HEK293T (cell line): Measurements from ENCODE around the gene PRKCA.
"Not testable (repeated sequence)": the region's sequence is repeated elsewhere in the genome, so short reads cannot be mapped to it uniquely, and the experiment has no call there.

Source experiments
- CTCF ChIA-PET: fragments of 350-600 bp; formaldehyde crosslinking; extraction: SDS; loops from one replicate; lab custom pipeline; 2021; ENCODE audit warnings: antibody characterized with exemption, inconsistent platforms; lab: Yijun Ruan, JAX
- POLR2A ChIA-PET: fragments of 350-600 bp; formaldehyde crosslinking; extraction: SDS; loops from one replicate; lab custom pipeline; 2020; ENCODE audit warnings: antibody characterized with exemption, inconsistent platforms; lab: Yijun Ruan, JAX
- DNase-seq: peaks from one replicate; pipeline ENCODE4 v3.0.0; 2012; ENCODE audit warnings: mixed read lengths; ENCODE audit errors: extremely low spot score
- ARNT ChIP-seq: fragments of 450-650 bp; IDR thresholded peaks from 2 replicates; pipeline ENCODE4 v1.6.1; 2017; ENCODE audit warnings: mild to moderate bottlenecking
- BHLHE40 ChIP-seq: fragments of 450-650 bp; IDR thresholded peaks from 2 replicates; pipeline ENCODE4 v1.6.1; 2016; ENCODE audit warnings: mild to moderate bottlenecking, moderate library complexity, borderline replicate concordance
- CTBP1 ChIP-seq: fragments of 450-650 bp; IDR thresholded peaks from 2 replicates; pipeline ENCODE4 v1.6.1; 2016; ENCODE audit warnings: borderline replicate concordance
- ELF4 ChIP-seq: fragments of 450-650 bp; IDR thresholded peaks from 2 replicates; pipeline ENCODE4 v1.6.1; 2017; ENCODE audit warnings: antibody characterized with exemption
- FOXA1 ChIP-seq: fragments of 450-650 bp; IDR thresholded peaks from 2 replicates; pipeline ENCODE4 v1.6.1; 2016; ENCODE audit warnings: mild to moderate bottlenecking
- FOXK2 ChIP-seq: fragments of 450-650 bp; IDR thresholded peaks from 2 replicates; pipeline ENCODE4 v1.6.1; 2016; ENCODE audit warnings: mild to moderate bottlenecking
- FOXM1 ChIP-seq: fragments of 450-650 bp; IDR thresholded peaks from 2 replicates; pipeline ENCODE4 v1.6.1; 2017; ENCODE audit warnings: mild to moderate bottlenecking, borderline replicate concordance
- HDGF ChIP-seq: fragments of 450-650 bp; IDR thresholded peaks from 2 replicates; pipeline ENCODE4 v1.6.1; 2017; ENCODE audit warnings: antibody characterized with exemption, borderline replicate concordance
- L3MBTL2 ChIP-seq: fragments of 450-650 bp; conservative IDR thresholded peaks from 2 replicates; pipeline ENCODE4 v1.6.1; 2016; ENCODE audit warnings: mild to moderate bottlenecking
- LEF1 ChIP-seq: fragments of 450-650 bp; IDR thresholded peaks from 2 replicates; pipeline ENCODE4 v1.6.1; 2017; ENCODE audit warnings: mild to moderate bottlenecking, borderline replicate concordance
- NFRKB ChIP-seq: fragments of 450-650 bp; IDR thresholded peaks from 2 replicates; pipeline ENCODE4 v1.6.1; 2016; ENCODE audit warnings: mild to moderate bottlenecking, moderate library complexity
- SP1 ChIP-seq: fragments of 450-650 bp; IDR thresholded peaks from 2 replicates; pipeline ENCODE4 v1.6.1; 2017
- SUZ12 ChIP-seq: fragments of 450-650 bp; IDR thresholded peaks from 2 replicates; pipeline ENCODE4 v1.6.1; 2016; ENCODE audit warnings: mild to moderate bottlenecking
- TARDBP ChIP-seq: fragments of 450-650 bp; IDR thresholded peaks from 2 replicates; pipeline ENCODE4 v1.6.1; 2016
- ZNF384 ChIP-seq: fragments of 450-650 bp; IDR thresholded peaks from 2 replicates; pipeline ENCODE4 v1.6.1; 2016
- TF ChIP-seq, protein P1 (sequence below): fragments of 450-650 bp; IDR thresholded peaks from 2 replicates; pipeline ENCODE4 v1.6.1; 2016

Gene PRKCA

DNA sequence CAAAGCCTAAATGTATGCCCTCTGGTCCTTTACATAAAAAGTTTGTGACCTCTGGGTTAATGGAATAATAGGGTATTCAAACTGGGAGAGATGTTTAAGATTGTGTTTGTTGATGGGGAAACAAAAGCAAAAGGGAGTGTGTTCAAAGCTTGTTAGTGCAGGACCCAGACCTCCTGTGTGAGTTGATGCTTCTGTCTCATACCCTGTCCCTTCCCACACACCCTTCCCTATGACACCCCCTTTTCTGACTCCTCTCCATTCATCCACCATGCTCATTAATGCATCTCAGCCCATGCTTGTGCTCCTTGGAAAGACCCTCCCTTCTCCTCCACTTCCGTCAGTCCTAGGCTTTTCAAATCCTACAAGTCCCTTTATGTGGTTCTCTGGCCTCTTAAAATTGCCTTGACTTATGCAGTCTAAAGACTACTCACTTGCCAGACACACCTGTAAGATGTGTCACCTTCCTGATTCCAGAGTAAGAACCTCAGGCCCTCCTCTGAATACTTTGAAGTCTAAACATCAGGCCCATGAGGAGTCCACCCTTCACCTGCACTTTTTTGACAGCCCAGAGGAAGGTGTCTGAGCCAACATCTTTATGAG, 404.5 kb downstream of the PRKCA start:
- ChIA-PET POLR2A (no interaction called here), CTCF (interaction anchor here (0.9 kb wide), 1 partner anchor 21 kb away, joined by 4 read pairs; no protein-coding TSS in a partner anchor)
- DNase-seq, result no peak
- TF ChIP-seq, protein P1, sequence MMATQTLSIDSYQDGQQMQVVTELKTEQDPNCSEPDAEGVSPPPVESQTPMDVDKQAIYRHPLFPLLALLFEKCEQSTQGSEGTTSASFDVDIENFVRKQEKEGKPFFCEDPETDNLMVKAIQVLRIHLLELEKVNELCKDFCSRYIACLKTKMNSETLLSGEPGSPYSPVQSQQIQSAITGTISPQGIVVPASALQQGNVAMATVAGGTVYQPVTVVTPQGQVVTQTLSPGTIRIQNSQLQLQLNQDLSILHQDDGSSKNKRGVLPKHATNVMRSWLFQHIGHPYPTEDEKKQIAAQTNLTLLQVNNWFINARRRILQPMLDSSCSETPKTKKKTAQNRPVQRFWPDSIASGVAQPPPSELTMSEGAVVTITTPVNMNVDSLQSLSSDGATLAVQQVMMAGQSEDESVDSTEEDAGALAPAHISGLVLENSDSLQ, result no peak
- TF ChIP-seq FOXM1 (no peak), ZNF384 (no peak), BHLHE40 (no peak), LEF1 (no peak), ARNT (no peak), FOXA1 (no peak)

DNA sequence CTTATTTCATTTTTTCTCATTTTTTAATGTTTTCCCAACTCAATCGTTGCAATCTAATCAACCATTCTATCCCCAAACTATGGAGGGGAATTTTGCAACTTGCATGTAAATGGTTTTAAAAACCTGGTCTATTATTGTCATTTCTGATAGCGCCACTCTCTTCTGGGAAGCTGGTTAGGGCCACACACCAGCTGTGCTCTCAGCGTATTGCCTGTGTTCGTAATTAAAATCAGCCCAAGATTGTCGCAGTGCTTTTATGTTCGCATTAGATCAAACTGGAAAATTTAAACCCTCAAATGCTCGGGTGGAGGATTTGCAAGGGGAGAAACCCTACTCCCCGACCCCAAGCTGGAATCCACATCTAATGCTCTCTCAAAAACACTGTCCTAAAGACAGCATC, 409.0 kb downstream of the PRKCA start:
- DNase-seq, result no peak
- ChIA-PET POLR2A (no interaction called here), CTCF (no interaction called here)
- no peak for TF ChIP-seq ARNT
- TF ChIP-seq L3MBTL2, result no peak
- no peak for TF ChIP-seq TARDBP
- no peak for TF ChIP-seq FOXM1
- no peak for TF ChIP-seq FOXA1
- no peak for TF ChIP-seq HDGF
- TF ChIP-seq ZNF384, result no peak
- no peak for TF ChIP-seq SP1
- TF ChIP-seq SUZ12, result no peak
- no peak for TF ChIP-seq LEF1
- no peak for TF ChIP-seq ELF4
- no peak for TF ChIP-seq CTBP1

DNA sequence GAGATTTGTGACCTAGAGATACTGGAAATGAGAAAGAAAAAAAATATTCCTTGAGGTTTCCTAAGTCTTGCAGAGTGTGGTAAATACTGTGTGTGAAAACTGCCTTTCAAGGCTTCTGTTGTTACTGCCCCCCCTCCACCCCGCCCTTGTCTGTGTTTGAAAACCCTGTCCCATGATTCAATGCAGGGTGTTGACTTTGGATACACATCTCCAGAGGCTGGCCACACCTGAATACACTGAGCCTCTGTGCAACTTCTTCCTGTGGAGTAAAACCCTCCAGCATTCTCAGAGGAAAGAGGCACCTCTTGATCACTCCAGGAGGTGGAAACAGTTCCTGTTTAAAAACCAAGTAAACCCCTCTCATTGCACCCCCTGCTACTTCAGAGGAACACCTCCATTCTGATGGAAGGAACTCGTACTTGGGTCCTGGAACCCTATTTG, 409.5 kb downstream of the PRKCA start:
- TF ChIP-seq ELF4, result no peak
- DNase-seq, result no peak
- POLR2A ChIA-PET, result interaction anchor here (0.6 kb wide), 1 partner anchor 18 kb away, joined by 3 read pairs; no protein-coding TSS in a partner anchor
- CTCF ChIA-PET, result no interaction called here

DNA sequence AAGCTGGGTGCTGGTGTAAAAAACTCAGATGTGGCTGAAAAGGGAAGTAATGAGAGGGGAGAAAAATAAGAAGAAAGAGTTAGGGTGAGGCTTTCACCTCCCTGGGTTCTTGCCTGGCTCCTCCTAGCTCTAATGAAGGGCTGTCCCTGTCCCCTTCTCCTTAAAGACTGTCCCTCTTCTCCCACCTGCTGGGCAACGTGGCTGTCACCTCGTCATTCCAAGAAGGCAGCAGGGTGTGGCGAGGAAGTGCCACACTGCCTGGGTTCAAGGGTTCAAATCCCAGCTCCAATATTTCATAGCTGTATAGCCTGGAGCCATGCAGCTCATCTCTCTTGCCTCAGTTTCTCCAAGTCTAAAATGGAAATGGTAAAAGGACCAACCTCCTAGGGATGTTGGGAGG, 410.0 kb downstream of the PRKCA start:
- ChIA-PET CTCF (no interaction called here), POLR2A (interaction anchor here (0.6 kb wide), 1 partner anchor 18 kb away, joined by 3 read pairs; no protein-coding TSS in a partner anchor)
- no peak for DNase-seq
- TF ChIP-seq LEF1 (no peak), HDGF (no peak), CTBP1 (no peak), FOXM1 (no peak), NFRKB (no peak), FOXK2 (no peak), TARDBP (no peak), ELF4 (no peak)

DNA sequence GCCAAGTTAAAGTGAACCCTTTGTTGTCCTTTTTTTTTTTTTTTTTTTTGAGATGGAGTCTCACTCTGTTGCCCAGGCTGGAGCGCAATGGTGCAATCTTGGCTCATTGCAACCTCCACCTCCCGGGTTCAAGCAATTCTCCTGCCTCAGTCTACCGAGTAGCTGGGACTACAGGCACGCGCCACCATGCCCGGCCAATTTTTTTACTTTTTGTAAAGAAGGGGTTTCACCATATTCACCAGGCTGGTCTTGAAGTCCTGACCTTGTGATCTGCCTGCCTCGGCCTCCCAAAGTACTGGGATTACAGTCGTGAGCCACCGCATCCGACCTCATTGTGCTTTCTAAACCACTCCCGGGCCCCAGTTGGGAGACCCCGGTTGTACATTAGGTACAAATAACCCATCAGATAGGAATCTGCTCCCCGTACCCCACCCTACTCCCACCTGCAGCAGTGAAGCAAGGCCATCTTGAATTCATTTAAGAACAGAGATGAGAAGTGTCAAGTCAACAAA, 410.7 kb downstream of the PRKCA start:
- DNase-seq, CTCF ChIA-PET, POLR2A ChIA-PET: not testable (repeated sequence)

DNA sequence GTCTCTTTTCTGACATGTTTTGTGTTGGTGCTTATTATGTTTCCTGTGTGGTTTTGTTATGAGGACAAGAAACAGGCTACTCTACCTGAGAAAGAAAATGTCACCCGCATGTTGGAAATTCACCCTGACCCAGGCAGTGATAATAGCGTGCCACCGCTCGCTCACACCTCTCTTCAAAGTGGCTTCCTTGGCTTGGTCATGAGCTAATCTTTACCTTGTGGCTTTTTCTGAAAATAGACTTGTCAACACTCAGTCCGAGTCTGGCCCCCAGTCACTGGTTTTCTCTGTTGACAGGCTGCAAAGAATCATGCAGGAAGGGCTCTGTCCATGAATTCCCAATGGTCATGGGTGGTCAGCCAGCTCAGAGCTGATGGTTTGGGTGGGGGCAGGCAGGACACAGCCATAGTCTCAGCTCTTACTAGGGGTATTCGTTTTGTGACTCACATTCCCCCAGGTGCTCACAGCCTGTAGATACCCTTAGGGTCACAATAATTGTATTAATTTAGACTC, 411.2 kb downstream of the PRKCA start:
- CTCF ChIA-PET, result no interaction called here
- POLR2A ChIA-PET, result no interaction called here
- TF ChIP-seq L3MBTL2 (no peak), ARNT (no peak), FOXM1 (no peak), FOXA1 (no peak), SP1 (no peak), ZNF384 (no peak), SUZ12 (no peak), NFRKB (no peak), BHLHE40 (no peak), LEF1 (no peak), ELF4 (no peak), TARDBP (no peak), CTBP1 (no peak), HDGF (no peak), FOXK2 (no peak)
- TF ChIP-seq, protein P1, result no peak
- no peak for DNase-seq
